T-helper 1 cell treated with Interleukin-12 subunit alpha and Interleukin-12 subunit beta and Interleukin-4 antibody, amounts not matched to agents 30 ng/mL and 1 ng/mL, for 36 hours (primary cell): ENCODE data around the gene SOX6. TPM values are rescaled to one million over a fixed set of nuclear protein-coding genes. Genes with fewer than 3 reads are reported as not detected.
"Not testable (repeated sequence)": the region's sequence is repeated elsewhere in the genome, so short reads cannot be mapped to it uniquely, and the experiment has no call there.

Experiments
- intact Hi-C: fragments of 100-400 bp; cut with micrococcal nuclease; formaldehyde crosslinking; loops from one replicate; pipeline ENCODE4 v1.15.1; 2024
- total RNA-seq: library from RNA; stranded (reverse); gene quantifications from 2 replicates; pipeline ENCODE4 v1.2.3, GENCODE V29; 2022

The SOX6 gene
- total RNA-seq, 1 donor from 2014 or later = 0.17 TPM

GRCh38 chr11:16049611-16050010, 306.7 kb downstream of the SOX6 start:
- intact Hi-C loops = no loop called here

GRCh38 chr11:16047073-16047472, 309.3 kb downstream of the SOX6 start:
- intact Hi-C loops = no loop called here

- intact Hi-C loops = no loop called here
Observed at GRCh38 chr11:16043617-16044016, 312.7 kb downstream of the SOX6 start.

GRCh38 chr11:16041207-16041606, 315.1 kb downstream of the SOX6 start:
- intact Hi-C loops = no loop called here

GRCh38 chr11:16040151-16040550, 316.2 kb downstream of the SOX6 start:
- intact Hi-C loops = no loop called here

- intact Hi-C loops = no loop called here
Observed at GRCh38 chr11:16037179-16037578, 319.2 kb downstream of the SOX6 start.

- intact Hi-C loops = no loop called here
Observed at GRCh38 chr11:16036218-16036617, 320.1 kb downstream of the SOX6 start.

GRCh38 chr11:16034074-16034473, 322.3 kb downstream of the SOX6 start:
- intact Hi-C loops = no loop called here

- intact Hi-C loops = no loop called here
Observed at GRCh38 chr11:16032974-16033373, 323.4 kb downstream of the SOX6 start.

- intact Hi-C loops = no loop called here
Observed at GRCh38 chr11:16031210-16031609, 325.1 kb downstream of the SOX6 start.

- intact Hi-C loops = no loop called here
Observed at GRCh38 chr11:16030664-16031063, 325.7 kb downstream of the SOX6 start.

- intact Hi-C loops = not testable (repeated sequence)
Observed at GRCh38 chr11:16029151-16029550, 327.2 kb downstream of the SOX6 start.

GRCh38 chr11:16028419-16028818, 327.9 kb downstream of the SOX6 start:
- intact Hi-C loops = no loop called here

- intact Hi-C loops = no loop called here
Observed at GRCh38 chr11:16027621-16028020, 328.7 kb downstream of the SOX6 start.

GRCh38 chr11:16026849-16027248, 329.5 kb downstream of the SOX6 start:
- intact Hi-C loops = no loop called here

GRCh38 chr11:16018931-16019330, 337.4 kb downstream of the SOX6 start:
- intact Hi-C loops = no loop called here

- intact Hi-C loops = no loop called here
Observed at GRCh38 chr11:16016468-16016829, 339.9 kb downstream of the SOX6 start.

- intact Hi-C loops = no loop called here
Observed at GRCh38 chr11:16015741-16016467, 340.4 kb downstream of the SOX6 start.

GRCh38 chr11:16013649-16014275, 342.6 kb downstream of the SOX6 start:
- intact Hi-C loops = no loop called here

GRCh38 chr11:16013242-16013641, 343.1 kb downstream of the SOX6 start:
- intact Hi-C loops = no loop called here

GRCh38 chr11:16012125-16012751, 344.1 kb downstream of the SOX6 start:
- intact Hi-C loops = no loop called here

- intact Hi-C loops = no loop called here
Observed at GRCh38 chr11:16011396-16011795, 344.9 kb downstream of the SOX6 start.

GRCh38 chr11:16009021-16009420, 347.3 kb downstream of the SOX6 start:
- intact Hi-C loops = no loop called here
